ACC112 (cell line): ENCODE data around the gene FARS2.

Experiments
- H2AFZ ChIP-seq: fragments of 200-600 bp; sonication (generic); one replicate; pipeline ENCODE4 v1.6.0; 2017; ENCODE audit warnings: antibody characterized with exemption, low read length; ENCODE audit not compliant: unreplicated experiment
- H3K27ac ChIP-seq: fragments of 200-600 bp; sonication (generic); 2 replicates; pipeline ENCODE4 v1.5.1; 2014; ENCODE audit warnings: low read depth, mild to moderate bottlenecking, antibody characterized with exemption, low read length, moderate library complexity
- H3K27me3 ChIP-seq: fragments of 200-600 bp; sonication (generic); 2 replicates; pipeline ENCODE4 v1.6.1; 2014; ENCODE audit warnings: mild to moderate bottlenecking, antibody characterized with exemption, low read length, moderate library complexity, mixed read lengths; ENCODE audit not compliant: insufficient read depth
- H3K36me3 ChIP-seq: fragments of 200-600 bp; sonication (generic); 2 replicates; pipeline ENCODE4 v1.6.1; 2016; ENCODE audit warnings: mild to moderate bottlenecking, antibody characterized with exemption, low read length, moderate library complexity, mixed read lengths; ENCODE audit not compliant: insufficient read depth
- H3K4me1 ChIP-seq: fragments of 200-600 bp; sonication (generic); one replicate; pipeline ENCODE4 v1.6.1; 2016; ENCODE audit warnings: low read length, mixed read lengths; ENCODE audit not compliant: insufficient read depth, unreplicated experiment, control insufficient read depth
- H3K4me3 ChIP-seq: fragments of 200-600 bp; sonication (generic); 2 replicates; pipeline ENCODE4 v1.5.1; 2014; ENCODE audit warnings: mild to moderate bottlenecking, low read depth, low read length
- H3K79me2 ChIP-seq: fragments of 200-600 bp; sonication (generic); one replicate; pipeline ENCODE4 v1.6.0; 2016; ENCODE audit warnings: low read length; ENCODE audit not compliant: control insufficient read depth, unreplicated experiment, insufficient read depth

The FARS2 gene

DNA sequence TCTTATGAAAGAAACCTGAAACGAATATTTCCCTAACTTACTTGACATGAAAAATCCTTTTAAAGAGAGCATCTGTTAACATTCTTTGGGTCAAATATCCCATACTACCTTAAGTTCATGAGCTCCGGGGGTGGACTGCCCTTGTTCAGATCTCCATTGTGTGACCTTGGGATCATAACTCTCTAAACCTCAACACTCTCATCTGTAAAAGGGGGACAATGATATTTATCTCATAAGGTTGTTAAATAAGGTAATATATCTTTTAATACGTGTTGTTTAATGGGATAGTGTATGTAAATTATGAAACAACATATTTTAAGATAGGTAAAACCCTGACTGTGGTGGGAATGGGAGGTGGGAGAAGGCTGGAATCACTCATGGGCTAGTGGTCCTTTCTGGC, 326.3 kb downstream of the FARS2 start:
- no peak overlapping the region for H3K4me3 ChIP-seq
- H2AFZ ChIP-seq: no peak overlapping the region
- H3K27ac ChIP-seq: no peak overlapping the region

DNA sequence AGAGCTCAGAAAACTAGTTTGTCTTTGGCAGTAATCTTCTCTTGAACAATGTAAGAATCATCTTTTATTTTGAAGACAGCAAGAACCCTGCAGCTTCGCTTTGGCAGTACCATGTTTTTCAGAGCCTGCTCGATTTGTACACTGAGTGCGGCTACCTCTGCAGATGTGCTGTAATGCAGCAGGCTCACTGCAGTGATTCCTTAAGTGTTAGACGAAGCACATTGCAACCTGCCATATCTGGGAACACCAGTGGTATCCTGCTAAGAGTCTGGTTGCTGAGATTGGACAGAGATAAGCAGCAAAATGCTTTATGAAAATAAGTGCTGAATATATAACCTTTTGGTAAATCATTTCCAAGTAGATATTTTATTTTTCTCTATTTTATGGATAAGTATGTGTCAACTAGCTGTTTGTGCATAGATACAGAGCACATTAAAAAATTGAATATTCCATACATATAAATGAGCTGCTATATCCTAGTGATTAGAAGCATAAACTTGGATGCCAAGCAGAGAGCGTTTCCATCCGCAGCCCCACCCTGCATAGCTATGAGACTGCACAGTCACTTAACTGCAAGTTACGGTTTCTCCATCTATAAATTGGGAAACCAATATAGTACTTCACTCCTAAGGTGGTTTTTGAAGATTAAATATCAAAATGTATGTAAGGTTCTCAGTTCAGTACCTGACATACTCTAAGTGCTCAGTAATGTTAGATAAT, 328.3 kb downstream of the FARS2 start:
- no peaks in the 10 kb centered on the region for H3K27me3 ChIP-seq
- H3K79me2 ChIP-seq: no peaks in the 10 kb centered on the region
- no peak overlapping the region for H3K27ac ChIP-seq
- peaks cover under 1% of the 10 kb centered on the region for H3K4me1 ChIP-seq
- no peak overlapping the region for H2AFZ ChIP-seq
- no peaks in the 10 kb centered on the region for H3K36me3 ChIP-seq
- H3K4me3 ChIP-seq: no peak overlapping the region

More for the DNA sequence above, 326.3 kb downstream of the FARS2 start:
- Histone ChIP-seq H3K4me1 (peaks cover 8% of the 10 kb centered on the region), H3K27me3 (no peaks in the 10 kb centered on the region), H3K79me2 (no peaks in the 10 kb centered on the region), H3K36me3 (no peaks in the 10 kb centered on the region)

DNA sequence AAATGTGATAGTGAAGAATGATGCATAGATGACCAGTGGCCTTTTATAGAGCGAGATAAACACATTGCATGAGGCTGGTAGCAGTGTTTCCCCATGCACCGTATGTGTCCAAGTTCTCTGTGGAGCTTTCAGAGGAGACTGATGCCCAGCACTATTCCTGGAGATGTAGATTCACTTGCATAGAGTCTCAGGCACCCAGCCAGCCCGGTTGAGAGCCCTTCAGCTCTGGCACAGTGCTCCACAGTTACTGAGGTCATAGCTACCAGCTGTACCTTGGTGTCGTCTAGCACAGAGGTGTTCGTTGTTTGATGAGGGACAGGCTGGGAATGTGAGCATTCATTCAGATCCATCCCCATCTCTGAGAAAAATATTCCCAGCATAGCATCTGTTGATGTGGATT, 328.9 kb downstream of the FARS2 start:
- Histone ChIP-seq H3K79me2 (no peaks in the 10 kb centered on the region), H2AFZ (no peak overlapping the region), H3K36me3 (no peaks in the 10 kb centered on the region), H3K4me3 (no peak overlapping the region), H3K27me3 (no peaks in the 10 kb centered on the region), H3K4me1 (no peaks in the 10 kb centered on the region), H3K27ac (no peak overlapping the region)

DNA sequence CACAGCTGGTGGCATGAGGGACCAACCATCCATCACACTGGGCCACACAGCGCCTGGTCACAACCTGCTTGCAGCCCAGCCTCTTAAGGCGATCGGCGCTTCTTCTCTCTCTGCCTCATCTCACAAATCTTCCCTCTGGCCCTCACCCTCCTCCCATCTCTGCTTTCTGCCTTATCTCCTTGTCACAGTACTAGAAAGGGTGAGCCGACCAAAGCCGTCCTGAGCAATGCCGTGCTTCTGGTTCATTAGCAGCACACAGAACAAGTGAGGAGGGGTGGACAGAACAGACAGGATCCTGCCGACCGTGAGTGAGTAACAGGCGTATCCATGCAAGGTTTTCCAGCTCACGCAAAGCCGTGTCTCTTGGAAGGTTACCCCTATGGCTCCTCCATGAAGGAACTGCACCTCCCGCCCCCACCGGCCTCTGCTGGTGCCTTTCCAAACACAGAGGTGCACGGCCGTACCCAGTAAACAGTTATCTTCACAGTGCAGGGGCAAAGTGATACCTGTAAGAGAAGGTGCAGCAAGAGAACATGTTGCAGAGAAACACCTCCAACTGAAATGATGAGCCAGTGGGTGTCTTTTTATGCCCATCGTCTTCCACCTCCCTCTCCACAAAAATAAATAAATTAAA, 331.7 kb downstream of the FARS2 start:
- Histone ChIP-seq H3K27ac (no peak overlapping the region), H3K27me3 (no peaks in the 10 kb centered on the region), H3K4me3 (no peak overlapping the region), H3K36me3 (no peaks in the 10 kb centered on the region), H2AFZ (no peak overlapping the region), H3K4me1 (no peaks in the 10 kb centered on the region), H3K79me2 (no peaks in the 10 kb centered on the region)

DNA sequence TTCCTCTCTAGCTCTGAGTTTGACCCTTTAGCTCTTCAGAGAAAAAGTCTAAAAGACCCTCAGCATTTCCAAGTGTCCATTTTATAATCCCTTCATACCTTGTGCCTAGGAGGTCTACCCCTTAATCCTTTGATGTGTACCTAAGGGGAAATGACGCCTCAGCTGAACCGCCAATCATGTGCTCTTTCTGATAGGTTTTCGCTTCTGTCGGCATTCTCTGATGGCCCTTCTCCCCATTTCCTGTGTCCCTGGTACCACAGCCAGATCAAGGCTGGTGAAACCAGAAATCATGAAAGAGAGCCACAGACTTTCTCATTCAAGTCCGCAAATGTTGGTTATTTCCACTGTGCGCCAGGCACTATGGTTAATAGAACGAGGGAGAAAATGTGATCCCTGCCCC, 333.9 kb downstream of the FARS2 start:
- Histone ChIP-seq H3K4me3 (no peak overlapping the region), H3K27me3 (no peaks in the 10 kb centered on the region), H3K4me1 (no peaks in the 10 kb centered on the region), H3K27ac (no peak overlapping the region), H2AFZ (no peak overlapping the region), H3K79me2 (no peaks in the 10 kb centered on the region), H3K36me3 (no peaks in the 10 kb centered on the region)

DNA sequence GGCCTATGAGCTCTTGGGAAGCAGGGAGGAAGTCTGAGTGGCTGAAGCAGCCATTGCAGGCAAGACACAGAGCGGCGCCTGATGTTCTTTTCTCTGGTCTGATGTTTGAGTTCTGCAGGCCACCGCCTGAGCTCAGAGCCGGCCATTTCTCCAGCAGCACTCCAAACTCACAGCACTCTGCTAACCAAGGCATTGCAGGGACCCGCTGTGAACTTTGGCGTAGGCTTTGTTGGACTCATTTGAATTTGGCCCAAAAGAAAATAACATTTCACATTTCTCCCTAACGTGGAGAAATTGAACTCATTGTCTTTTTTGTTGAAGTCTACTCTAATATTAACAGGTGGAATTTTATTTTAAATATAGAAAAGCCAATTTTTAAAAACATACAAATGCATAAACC, 336.1 kb downstream of the FARS2 start:
- Histone ChIP-seq H2AFZ (no peak overlapping the region), H3K79me2 (no peaks in the 10 kb centered on the region), H3K27me3 (no peaks in the 10 kb centered on the region), H3K4me1 (no peaks in the 10 kb centered on the region), H3K36me3 (no peaks in the 10 kb centered on the region), H3K27ac (no peak overlapping the region), H3K4me3 (no peak overlapping the region)

DNA sequence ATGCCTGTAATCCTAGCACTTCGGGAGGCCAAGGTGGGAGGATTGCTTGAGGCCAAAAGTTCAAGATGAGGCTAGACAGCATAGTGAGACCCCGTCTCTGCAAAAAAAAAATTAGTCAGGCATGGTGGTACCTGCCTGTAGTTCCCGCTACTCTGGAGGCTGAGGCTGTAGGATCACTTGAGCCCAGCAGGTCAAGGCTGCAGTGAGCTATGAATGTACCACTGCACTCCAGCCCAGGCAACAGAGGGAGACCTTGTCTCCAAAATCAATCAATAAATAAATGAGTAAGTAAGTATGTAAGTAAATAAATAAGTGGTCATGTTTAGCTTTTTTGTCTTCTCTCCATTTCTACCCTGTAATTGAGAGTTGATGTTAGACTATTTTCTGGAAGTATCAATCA, 336.8 kb downstream of the FARS2 start:
- H3K36me3 ChIP-seq: no peaks in the 10 kb centered on the region
- H3K4me3 ChIP-seq: no peak overlapping the region
- no peak overlapping the region for H2AFZ ChIP-seq
- no peaks in the 10 kb centered on the region for H3K4me1 ChIP-seq
- H3K27me3 ChIP-seq: no peaks in the 10 kb centered on the region
- H3K27ac ChIP-seq: no peak overlapping the region
- no peaks in the 10 kb centered on the region for H3K79me2 ChIP-seq

DNA sequence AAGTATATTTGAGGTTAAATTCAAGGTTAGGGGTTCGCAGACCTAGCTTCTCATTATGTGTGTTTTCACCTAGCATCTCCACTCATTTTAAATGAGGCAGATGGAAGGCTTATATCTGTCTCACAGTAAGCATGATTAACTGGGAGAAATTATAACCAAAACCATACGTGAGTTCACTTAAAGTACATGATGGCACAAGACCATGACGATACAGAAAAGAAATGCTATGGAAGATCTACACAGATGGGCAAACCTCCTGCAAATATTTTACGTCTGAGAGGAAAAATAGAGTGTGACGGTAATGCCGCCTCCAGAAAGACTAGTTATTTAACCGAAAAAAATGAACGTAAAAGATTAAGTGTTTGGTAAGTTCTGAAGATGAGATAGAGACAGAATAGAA, 337.8 kb downstream of the FARS2 start:
- no peak overlapping the region for H3K27ac ChIP-seq
- no peak overlapping the region for H3K4me3 ChIP-seq
- no peaks in the 10 kb centered on the region for H3K36me3 ChIP-seq
- H2AFZ ChIP-seq: no peak overlapping the region
- no peaks in the 10 kb centered on the region for H3K27me3 ChIP-seq
- H3K79me2 ChIP-seq: no peaks in the 10 kb centered on the region
- no peaks in the 10 kb centered on the region for H3K4me1 ChIP-seq

DNA sequence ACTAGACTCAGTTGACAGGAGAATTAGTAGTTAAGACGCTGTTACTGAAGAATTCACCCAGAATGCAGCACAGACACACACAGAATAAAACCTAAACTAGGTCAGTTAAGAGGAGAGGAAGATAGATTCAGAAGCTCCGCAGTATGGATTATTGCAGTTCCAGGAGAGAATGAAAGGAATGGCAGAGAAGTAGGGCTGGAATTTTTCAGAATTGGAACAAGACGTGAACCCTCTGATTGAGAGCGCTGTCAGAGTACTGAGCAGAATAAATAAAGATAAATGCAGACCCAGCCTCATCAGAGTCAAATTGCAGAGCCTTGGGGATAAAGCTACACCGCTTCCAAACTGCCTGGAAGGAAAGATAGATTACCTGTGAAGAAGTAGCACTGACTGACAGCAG, 344.6 kb downstream of the FARS2 start:
- H3K27me3 ChIP-seq: no peaks in the 10 kb centered on the region
- no peaks in the 10 kb centered on the region for H3K79me2 ChIP-seq
- no peak overlapping the region for H2AFZ ChIP-seq
- H3K27ac ChIP-seq: no peak overlapping the region
- H3K4me3 ChIP-seq: no peak overlapping the region
- H3K36me3 ChIP-seq: no peaks in the 10 kb centered on the region
- H3K4me1 ChIP-seq: no peaks in the 10 kb centered on the region

DNA sequence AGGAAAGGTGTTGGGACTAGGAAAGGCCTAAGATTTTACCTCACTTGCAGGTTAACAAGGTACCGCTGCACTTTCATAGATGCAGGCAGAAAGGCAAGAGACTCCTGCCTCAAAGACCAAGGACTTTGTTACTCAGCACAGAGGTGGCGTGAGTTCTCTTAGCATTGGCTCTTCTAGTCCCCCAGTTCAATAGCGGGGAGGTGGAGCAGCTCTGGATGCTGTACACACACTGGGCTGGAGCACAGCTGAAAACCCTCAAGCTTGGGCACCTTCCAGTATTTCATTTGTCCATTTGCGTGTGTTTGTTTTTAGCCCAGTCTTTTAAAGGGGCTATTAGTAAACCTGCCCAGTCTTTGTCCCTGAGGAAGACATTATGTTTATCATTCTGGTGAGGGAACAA, 345.2 kb downstream of the FARS2 start:
- no peak overlapping the region for H2AFZ ChIP-seq

DNA sequence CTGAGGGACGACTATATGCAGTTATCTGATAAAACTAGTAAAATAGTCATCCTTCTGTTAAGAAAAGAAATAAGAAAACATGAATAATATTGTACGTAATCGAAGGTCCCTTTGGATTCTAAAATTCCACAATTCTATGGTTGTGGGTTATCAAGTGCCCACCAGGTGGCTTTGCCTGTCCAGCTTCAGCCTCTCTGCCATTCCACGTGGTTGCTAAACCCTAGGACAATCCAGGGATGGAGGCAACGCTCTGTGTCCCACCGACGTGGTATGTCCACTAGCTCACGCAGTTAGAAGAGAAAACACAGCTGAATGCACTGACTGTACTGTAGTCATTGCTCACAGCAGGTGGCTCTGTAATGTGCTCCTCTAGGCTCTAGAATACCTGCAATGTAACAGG, 349.3 kb downstream of the FARS2 start:
- H3K27me3 ChIP-seq: no peaks in the 10 kb centered on the region
- no peak overlapping the region for H2AFZ ChIP-seq
- no peaks in the 10 kb centered on the region for H3K79me2 ChIP-seq
- H3K4me1 ChIP-seq: no peaks in the 10 kb centered on the region
- H3K4me3 ChIP-seq: no peak overlapping the region
- H3K27ac ChIP-seq: no peak overlapping the region
- no peaks in the 10 kb centered on the region for H3K36me3 ChIP-seq

More for the DNA sequence above, 345.2 kb downstream of the FARS2 start:
- Histone ChIP-seq H3K4me1 (no peaks in the 10 kb centered on the region), H3K27me3 (no peaks in the 10 kb centered on the region), H3K36me3 (no peaks in the 10 kb centered on the region), H3K27ac (no peak overlapping the region), H3K79me2 (no peaks in the 10 kb centered on the region), H3K4me3 (no peak overlapping the region)
